ENCODE data around the gene STK11. TPM values are rescaled to one million over a fixed set of nuclear protein-coding genes. Genes with fewer than 3 reads are reported as not detected.

Gene STK11
- total and polyA plus RNA-seq, 2 donors (not counting 3 experiments of a cell fraction or from before 2014, with no cell fraction given), result 39.4 to 75.4 TPM

DNA sequence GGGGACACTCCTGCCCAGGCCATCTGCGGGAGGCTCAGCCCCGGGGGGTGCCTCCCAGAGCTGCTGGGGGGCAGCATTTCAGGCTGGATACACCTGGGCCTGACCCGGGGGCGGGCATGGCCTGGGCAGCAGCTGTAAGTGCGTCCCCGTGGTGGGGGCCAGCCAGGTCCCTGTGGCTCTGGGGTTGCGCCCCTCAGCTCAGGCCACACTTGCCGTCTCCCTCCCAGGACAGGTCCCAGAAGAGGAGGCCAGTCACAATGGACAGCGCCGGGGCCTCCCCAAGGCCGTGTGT, 20.6 kb downstream of the STK11 start:
- DNase-seq (ENCODE audit: low read depth, low spot score) (no peak), FAIRE-seq (no peak)
- ChIA-PET POLR2A (no interaction called here), CTCF (interaction anchor here (1.3 kb wide), 1 partner anchor 113 kb away, joined by 4 read pairs; no protein-coding TSS in a partner anchor)
- BruUV-seq (replicated peaks), result no TSS peak
- H3K4me1 ChIP-seq (ENCODE audit: control insufficient read depth, extremely low read depth, insufficient read depth, low read length), result no peaks in the 10 kb centered on the region
- H3K9ac ChIP-seq (replicated peaks; ENCODE audit: extremely low read depth, insufficient read depth, low read length), result no peak overlapping the region
- no peaks in the 10 kb centered on the region for H4K20me1 ChIP-seq (replicated peaks; ENCODE audit: control insufficient read depth, extremely low read depth, insufficient read depth, low read length)
- TF ChIP-seq, protein P1, sequence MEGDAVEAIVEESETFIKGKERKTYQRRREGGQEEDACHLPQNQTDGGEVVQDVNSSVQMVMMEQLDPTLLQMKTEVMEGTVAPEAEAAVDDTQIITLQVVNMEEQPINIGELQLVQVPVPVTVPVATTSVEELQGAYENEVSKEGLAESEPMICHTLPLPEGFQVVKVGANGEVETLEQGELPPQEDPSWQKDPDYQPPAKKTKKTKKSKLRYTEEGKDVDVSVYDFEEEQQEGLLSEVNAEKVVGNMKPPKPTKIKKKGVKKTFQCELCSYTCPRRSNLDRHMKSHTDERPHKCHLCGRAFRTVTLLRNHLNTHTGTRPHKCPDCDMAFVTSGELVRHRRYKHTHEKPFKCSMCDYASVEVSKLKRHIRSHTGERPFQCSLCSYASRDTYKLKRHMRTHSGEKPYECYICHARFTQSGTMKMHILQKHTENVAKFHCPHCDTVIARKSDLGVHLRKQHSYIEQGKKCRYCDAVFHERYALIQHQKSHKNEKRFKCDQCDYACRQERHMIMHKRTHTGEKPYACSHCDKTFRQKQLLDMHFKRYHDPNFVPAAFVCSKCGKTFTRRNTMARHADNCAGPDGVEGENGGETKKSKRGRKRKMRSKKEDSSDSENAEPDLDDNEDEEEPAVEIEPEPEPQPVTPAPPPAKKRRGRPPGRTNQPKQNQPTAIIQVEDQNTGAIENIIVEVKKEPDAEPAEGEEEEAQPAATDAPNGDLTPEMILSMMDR (IDR thresholded peaks at IDR 0.05; ENCODE audit: extremely low read depth in 1 of 2, insufficient read depth in 1 of 2, low read depth in 1 of 2, low read length in 2 of 2), result no peak
- no peak for TF ChIP-seq POLR2AphosphoS5 (IDR thresholded peaks at IDR 0.05; ENCODE audit: insufficient read depth, low read depth, low read length)
- TF ChIP-seq FOS (IDR thresholded peaks at IDR 0.05; ENCODE audit: borderline replicate concordance, insufficient read depth, low read length), result no peak
- TF ChIP-seq, protein P2, sequence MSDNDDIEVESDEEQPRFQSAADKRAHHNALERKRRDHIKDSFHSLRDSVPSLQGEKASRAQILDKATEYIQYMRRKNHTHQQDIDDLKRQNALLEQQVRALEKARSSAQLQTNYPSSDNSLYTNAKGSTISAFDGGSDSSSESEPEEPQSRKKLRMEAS (IDR thresholded peaks at IDR 0.05; ENCODE audit: insufficient read depth, insufficient read length), result no peak
- TF ChIP-seq POLR2A (IDR thresholded peaks at IDR 0.05; ENCODE audit: low read depth, low read length), result no peak
- TF ChIP-seq MYC (IDR thresholded peaks at IDR 0.05; ENCODE audit: low read depth, low read length), result no peak
- no peak for TF ChIP-seq EZH2 (IDR thresholded peaks at IDR 0.05; ENCODE audit: borderline replicate concordance, low read depth, low read length, severe bottlenecking)
- no peak for TF ChIP-seq GATA2 (IDR thresholded peaks at IDR 0.05; ENCODE audit: insufficient read depth, insufficient read length, low read depth, low read length)
- no peak for TF ChIP-seq JUN (IDR thresholded peaks at IDR 0.05; ENCODE audit: borderline replicate concordance, insufficient read depth, insufficient read length, low read depth)
- no peak overlapping the region for H3K27ac ChIP-seq (ENCODE audit: insufficient read depth, low read depth, low read length)
- no peaks in the 10 kb centered on the region for H3K79me2 ChIP-seq (ENCODE audit: control insufficient read depth, insufficient read depth, low read length)
- H3K9me1 ChIP-seq (replicated peaks; ENCODE audit: control insufficient read depth, extremely low read depth, insufficient read depth, low read length), result no peaks in the 10 kb centered on the region
- no peak overlapping the region for H2AFZ ChIP-seq (ENCODE audit: low read depth, low read length)
- dilution Hi-C loops (cut with MboI; ENCODE audit: extremely low pct_ligation_motif_present, low sequenced_read_pairs) (no loop called here), intact Hi-C loops (cut with micrococcal nuclease) (no loop called here)
- no peaks in the 10 kb centered on the region for H3K27me3 ChIP-seq (ENCODE audit: control insufficient read depth in 2 of 2, insufficient read depth in 2 of 2, low read length in 2 of 2)
- no peaks in the 10 kb centered on the region for H3K9me3 ChIP-seq (replicated peaks; ENCODE audit: control insufficient read depth, insufficient read depth, low read length)
- H3K4me2 ChIP-seq (ENCODE audit: insufficient read depth, low read length), result no peak overlapping the region
- H3K36me3 ChIP-seq (ENCODE audit: control insufficient read depth in 2 of 2, extremely low read depth in 1 of 2, insufficient read depth in 2 of 2, low read length in 2 of 2), result peaks cover 5 to 13% of the 10 kb centered on the region in 2 experiments
- H3K4me3 ChIP-seq (replicated peaks in 1 of 3; ENCODE audit: insufficient read depth in 1 of 3, low read depth in 1 of 3, low read length in 3 of 3), result no peak overlapping the region
